Natural killer cell (primary cell): ENCODE data around the gene MED27. TPM values are rescaled to one million over a fixed set of nuclear protein-coding genes. Genes with fewer than 3 reads are reported as not detected.

Source experiments
- ATAC-seq, 3 donors: fragments of 150-1000 bp in 2 of 3; fragments of 200-7000 bp in 1 of 3; cut with Tn5 transposase; 1 replicate in 1 of 3; 2 replicates in 2 of 3; pipeline ENCODE4 v1.10.0; 2021; ENCODE audit warnings: mild to moderate bottlenecking in 2 of 3, moderate library complexity in 2 of 3
- DNase-seq, 2 donors: peaks; one replicate each; pipeline versions ENCODE4 v3.0.0 to v3.0.0-alpha.2; 2013 to 2021; ENCODE audit warnings: mixed read lengths in 1 of 2
- H3K27ac ChIP-seq: one replicate; pipeline ENCODE4 v1.5.1; 2013; ENCODE audit warnings: mild to moderate bottlenecking, low read length
- H3K27me3 ChIP-seq: one replicate; pipeline ENCODE4 v1.6.1; 2013; ENCODE audit warnings: low read length; ENCODE audit not compliant: control insufficient read depth, insufficient read depth
- H3K36me3 ChIP-seq: one replicate; pipeline ENCODE4 v1.6.1; 2013; ENCODE audit warnings: low read length; ENCODE audit not compliant: control insufficient read depth, insufficient read depth
- H3K4me1 ChIP-seq: one replicate; pipeline ENCODE4 v1.6.1; 2013; ENCODE audit warnings: low read length; ENCODE audit not compliant: control insufficient read depth, insufficient read depth
- H3K4me3 ChIP-seq: one replicate; pipeline ENCODE4 v1.5.1; 2013; ENCODE audit warnings: low read length
- H3K9me3 ChIP-seq: one replicate; pipeline ENCODE4 v1.6.1; 2013; ENCODE audit warnings: low read length; ENCODE audit not compliant: control insufficient read depth, insufficient read depth
- H3K27ac Mint-ChIP-seq, 2 donors: one replicate each; pipeline ENCODE4 v1.8.0; 2022; ENCODE audit warnings: mild to moderate bottlenecking in 2 of 2, mixed read lengths in 2 of 2, moderate library complexity in 1 of 2
- H3K27me3 Mint-ChIP-seq, 2 donors: one replicate each; pipeline ENCODE4 v1.8.0; 2022; ENCODE audit warnings: low read depth in 2 of 2, mixed read lengths in 2 of 2
- H3K36me3 Mint-ChIP-seq: one replicate; pipeline ENCODE4 v1.8.0; 2022; ENCODE audit warnings: mixed read lengths
- H3K4me1 Mint-ChIP-seq, 2 donors: one replicate each; pipeline ENCODE4 v1.8.0; 2022; ENCODE audit warnings: mixed read lengths in 2 of 2
- H3K4me3 Mint-ChIP-seq: one replicate; pipeline ENCODE4 v1.8.0; 2022; ENCODE audit warnings: mild to moderate bottlenecking, moderate library complexity, mixed read lengths
- H3K9me3 Mint-ChIP-seq, 2 donors: one replicate each; pipeline ENCODE4 v1.8.0; 2022; ENCODE audit warnings: mixed read lengths in 2 of 2
- WGBS: methylation state at CpG from one replicate; pipeline ENCODE4 v1.1.7; 2013; ENCODE audit warnings: missing lambda C conversion rate; ENCODE audit not compliant: insufficient coverage; 5-methylcytosine and 5-hydroxymethylcytosine counted together
- intact Hi-C: fragments of 100-400 bp; cut with micrococcal nuclease; formaldehyde crosslinking; loops from one replicate; pipeline ENCODE4 v1.14.2; 2022
- total RNA-seq, 4 donors: library from RNA; stranded (reverse); fragments of 120-200 nt in 1 of 4; gene quantifications; one replicate each; pipeline versions ENCODE4 v1.2.3 to v1.2.4, GENCODE V29; 2013 to 2022
- TF ChIP-seq, protein P1 (sequence below): fragments of 200-600 bp; IDR thresholded peaks from one replicate; pipeline ENCODE4 v1.8.0; 2022; ENCODE audit warnings: antibody characterized with exemption

The MED27 gene
- total RNA-seq, 3 donors from 2014 or later (not counting 1 experiment from before 2014, with no cell fraction given) = 24.4 to 27.3 (median 26.9) TPM

DNA sequence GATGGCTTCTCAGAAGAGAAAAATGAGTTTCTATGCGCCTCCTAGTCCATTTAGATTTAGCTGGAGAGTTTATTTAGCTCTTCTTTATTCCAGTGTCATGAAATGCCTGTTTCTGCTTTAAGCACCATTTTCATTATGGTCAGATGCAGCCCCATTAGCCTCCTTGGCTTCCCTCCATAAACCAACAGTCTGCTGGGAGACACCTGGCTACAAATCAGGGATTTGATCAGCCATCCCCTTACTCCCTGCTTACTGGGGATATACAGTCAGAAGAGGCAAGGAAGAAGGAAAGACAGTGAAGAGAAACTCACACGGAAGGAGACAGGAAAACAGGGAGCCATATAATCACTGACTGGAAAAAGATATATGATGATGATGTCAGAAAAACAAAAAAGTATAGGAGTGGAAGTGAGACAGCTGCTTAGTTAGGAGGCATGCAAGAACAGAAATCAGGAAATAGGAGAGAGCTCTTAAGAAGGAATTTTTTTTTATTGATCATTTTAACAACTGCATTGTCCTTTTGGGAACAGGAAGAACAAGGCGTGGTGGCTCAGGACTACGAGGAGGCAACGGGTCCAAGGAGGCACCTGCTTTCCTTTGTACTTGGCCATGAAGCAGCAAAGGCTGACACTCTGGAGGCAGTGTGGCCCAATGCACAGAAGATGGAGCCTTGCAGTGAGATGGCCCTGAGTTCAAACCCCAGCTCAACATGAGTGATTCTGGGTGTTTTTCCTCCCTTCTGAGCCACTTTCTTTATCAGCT, 56.1 kb downstream of the MED27 start:
- no peaks in the 10 kb centered on the region for H3K36me3 ChIP-seq
- H3K4me3 ChIP-seq = no peak overlapping the region
- no peaks in the 10 kb centered on the region for H3K9me3 Mint-ChIP-seq
- H3K27me3 Mint-ChIP-seq = no peaks in the 10 kb centered on the region
- DNase-seq = no peak
- no peaks in the 10 kb centered on the region for H3K36me3 Mint-ChIP-seq
- H3K4me1 Mint-ChIP-seq = peaks cover 37 to 40% of the 10 kb centered on the region in 2 donors
- H3K4me1 ChIP-seq = no peaks in the 10 kb centered on the region
- H3K27ac ChIP-seq = no peak overlapping the region
- H3K4me3 Mint-ChIP-seq = no peak overlapping the region
- ATAC-seq = no peak
- H3K9me3 ChIP-seq = no peaks in the 10 kb centered on the region
- H3K27me3 ChIP-seq = no peaks in the 10 kb centered on the region
- intact Hi-C loops = no loop called here
- H3K27ac Mint-ChIP-seq = no peak overlapping the region
- 96% methylated on average over 5 of the region's 5 CpGs for WGBS
- TF ChIP-seq, protein P1, sequence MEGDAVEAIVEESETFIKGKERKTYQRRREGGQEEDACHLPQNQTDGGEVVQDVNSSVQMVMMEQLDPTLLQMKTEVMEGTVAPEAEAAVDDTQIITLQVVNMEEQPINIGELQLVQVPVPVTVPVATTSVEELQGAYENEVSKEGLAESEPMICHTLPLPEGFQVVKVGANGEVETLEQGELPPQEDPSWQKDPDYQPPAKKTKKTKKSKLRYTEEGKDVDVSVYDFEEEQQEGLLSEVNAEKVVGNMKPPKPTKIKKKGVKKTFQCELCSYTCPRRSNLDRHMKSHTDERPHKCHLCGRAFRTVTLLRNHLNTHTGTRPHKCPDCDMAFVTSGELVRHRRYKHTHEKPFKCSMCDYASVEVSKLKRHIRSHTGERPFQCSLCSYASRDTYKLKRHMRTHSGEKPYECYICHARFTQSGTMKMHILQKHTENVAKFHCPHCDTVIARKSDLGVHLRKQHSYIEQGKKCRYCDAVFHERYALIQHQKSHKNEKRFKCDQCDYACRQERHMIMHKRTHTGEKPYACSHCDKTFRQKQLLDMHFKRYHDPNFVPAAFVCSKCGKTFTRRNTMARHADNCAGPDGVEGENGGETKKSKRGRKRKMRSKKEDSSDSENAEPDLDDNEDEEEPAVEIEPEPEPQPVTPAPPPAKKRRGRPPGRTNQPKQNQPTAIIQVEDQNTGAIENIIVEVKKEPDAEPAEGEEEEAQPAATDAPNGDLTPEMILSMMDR = no peak

- no peaks in the 10 kb centered on the region for H3K9me3 ChIP-seq
- Mint-ChIP-seq H3K36me3 (no peaks in the 10 kb centered on the region), H3K27me3 (no peaks in the 10 kb centered on the region), H3K4me3 (no peak overlapping the region), H3K9me3 (no peaks in the 10 kb centered on the region), H3K4me1 (peaks cover 32 to 33% of the 10 kb centered on the region in 2 donors), H3K27ac (no peak overlapping the region)
- no peak overlapping the region for H3K27ac ChIP-seq
- no peak overlapping the region for H3K4me3 ChIP-seq
- no peaks in the 10 kb centered on the region for H3K4me1 ChIP-seq
- ATAC-seq = no peak
- H3K27me3 ChIP-seq = no peaks in the 10 kb centered on the region
- WGBS = 100% methylated on average over 2 of the region's 4 CpGs
- no peak for DNase-seq
- H3K36me3 ChIP-seq = no peaks in the 10 kb centered on the region
- TF ChIP-seq, protein P1 = no peak
- intact Hi-C loops = no loop called here
Observed at GRCh38 chr9:132020820-132021510, 58.7 kb downstream of the MED27 start.

- Histone ChIP-seq H3K9me3 (no peaks in the 10 kb centered on the region), H3K4me3 (no peak overlapping the region), H3K27me3 (no peaks in the 10 kb centered on the region), H3K27ac (no peak overlapping the region), H3K36me3 (no peaks in the 10 kb centered on the region), H3K4me1 (no peaks in the 10 kb centered on the region)
- Mint-ChIP-seq H3K27me3 (no peaks in the 10 kb centered on the region), H3K27ac (no peak overlapping the region), H3K4me3 (no peak overlapping the region), H3K36me3 (no peaks in the 10 kb centered on the region), H3K4me1 (peaks cover 28 to 32% of the 10 kb centered on the region in 2 donors), H3K9me3 (no peaks in the 10 kb centered on the region)
- TF ChIP-seq, protein P1 = no peak
- ATAC-seq = no peak
- 92% methylated on average over 2 of the region's 2 CpGs for WGBS
- DNase-seq = no peak
- intact Hi-C loops = no loop called here
Observed at GRCh38 chr9:132020272-132020671, 59.4 kb downstream of the MED27 start.
